ENCODE measurements around the gene UBE2G2. TPM values are rescaled to one million over a fixed set of nuclear protein-coding genes. Genes with fewer than 3 reads are reported as not detected.

UBE2G2 gene
- total RNA-seq, 2 donors from 2014 or later, result 46.9 to 75.7 TPM

GRCh38 chr21:44790368-44790767, 11.3 kb downstream of the UBE2G2 start:
- H3K27me3 ChIP-seq (replicated peaks; ENCODE audit: insufficient read depth), result no peaks in the 10 kb centered on the region
- no peaks in the 10 kb centered on the region for H3K36me3 ChIP-seq
- H3K9me3 ChIP-seq, result no peaks in the 10 kb centered on the region
- no peak overlapping the region for H3K4me3 ChIP-seq
- H3K27ac ChIP-seq, result no peak overlapping the region
- no peak for DNase-seq (ENCODE audit: low spot score)
- no peaks in the 10 kb centered on the region for H3K4me1 ChIP-seq (replicated peaks)
- WGBS, result 95% methylated on average over 3 of the region's 3 CpGs
- TF ChIP-seq POLR2A (IDR thresholded peaks at IDR 0.05), result no peak
- no peak for TF ChIP-seq POLR2AphosphoS5 (IDR thresholded peaks at IDR 0.05)
- no peak for TF ChIP-seq CTCF (IDR thresholded peaks at IDR 0.05)
- intact Hi-C loops (cut with DNase I), result loop anchor here (5.0 kb wide), 1 partner anchor 278 kb away; no protein-coding TSS in a partner anchor

- no peak overlapping the region for H3K4me3 ChIP-seq
- no peaks in the 10 kb centered on the region for H3K27me3 ChIP-seq (replicated peaks; ENCODE audit: insufficient read depth)
- intact Hi-C loops (cut with DNase I), result loop anchor here (5.0 kb wide), 1 partner anchor 278 kb away; no protein-coding TSS in a partner anchor
- TF ChIP-seq POLR2AphosphoS5 (IDR thresholded peaks at IDR 0.05), result peak; percentile 22
- TF ChIP-seq POLR2A (IDR thresholded peaks at IDR 0.05), result no peak
- no peak for TF ChIP-seq CTCF (IDR thresholded peaks at IDR 0.05)
- WGBS, result 69% methylated on average over 1 of the region's 1 CpG
- DNase-seq (ENCODE audit: low spot score), result no peak
- H3K4me1 ChIP-seq (replicated peaks), result no peaks in the 10 kb centered on the region
- H3K36me3 ChIP-seq, result no peaks in the 10 kb centered on the region
- no peaks in the 10 kb centered on the region for H3K9me3 ChIP-seq
- H3K27ac ChIP-seq, result no peak overlapping the region
These were observed 11.7 kb downstream of the UBE2G2 start for GRCh38 chr21:44789880-44790279.

- DNase-seq (ENCODE audit: low spot score), result peak; percentile 38
- H3K4me3 ChIP-seq, result no peak overlapping the region
- peak; percentile 59 for TF ChIP-seq POLR2AphosphoS5 (IDR thresholded peaks at IDR 0.05)
- TF ChIP-seq POLR2A (IDR thresholded peaks at IDR 0.05), result no peak
- peak overlapping the region; percentile 3 to 34 for H3K27ac ChIP-seq
- no peaks in the 10 kb centered on the region for H3K4me1 ChIP-seq (replicated peaks)
- intact Hi-C loops (cut with DNase I), result no loop called here
- no peaks in the 10 kb centered on the region for H3K9me3 ChIP-seq
- H3K27me3 ChIP-seq (replicated peaks; ENCODE audit: insufficient read depth), result no peaks in the 10 kb centered on the region
- no peaks in the 10 kb centered on the region for H3K36me3 ChIP-seq
- 23% methylated on average over 13 of the region's 13 CpGs for WGBS
These were observed 15.8 kb downstream of the UBE2G2 start for GRCh38 chr21:44785620-44786335.

- 97% methylated on average over 6 of the region's 6 CpGs for WGBS
- Histone ChIP-seq H3K27me3 (replicated peaks; ENCODE audit: insufficient read depth) (no peaks in the 10 kb centered on the region), H3K27ac (peak overlapping the region in 1 of 2 donors; percentile 3), H3K36me3 (no peaks in the 10 kb centered on the region), H3K4me3 (no peak overlapping the region), H3K4me1 (replicated peaks) (no peaks in the 10 kb centered on the region), H3K9me3 (no peaks in the 10 kb centered on the region)
- DNase-seq (ENCODE audit: low spot score), result no peak
- TF ChIP-seq CTCF (IDR thresholded peaks at IDR 0.05) (no peak), POLR2AphosphoS5 (IDR thresholded peaks at IDR 0.05) (no peak), POLR2A (IDR thresholded peaks at IDR 0.05) (no peak)
- intact Hi-C loops (cut with DNase I), result no loop called here
These were observed 16.8 kb downstream of the UBE2G2 start for GRCh38 chr21:44784810-44785209.

GRCh38 chr21:44783020-44783696, 18.5 kb downstream of the UBE2G2 start:
- H3K27me3 ChIP-seq (replicated peaks; ENCODE audit: insufficient read depth), result no peaks in the 10 kb centered on the region
- H3K4me1 ChIP-seq (replicated peaks), result no peaks in the 10 kb centered on the region
- H3K27ac ChIP-seq, result no peak overlapping the region
- no peaks in the 10 kb centered on the region for H3K9me3 ChIP-seq
- intact Hi-C loops (cut with DNase I), result no loop called here
- DNase-seq (ENCODE audit: low spot score), result no peak
- no peak overlapping the region for H3K4me3 ChIP-seq
- H3K36me3 ChIP-seq, result no peaks in the 10 kb centered on the region
- 85% methylated on average over 5 of the region's 5 CpGs for WGBS
- TF ChIP-seq CTCF (IDR thresholded peaks at IDR 0.05) (no peak), POLR2A (IDR thresholded peaks at IDR 0.05) (no peak), POLR2AphosphoS5 (IDR thresholded peaks at IDR 0.05) (no peak)

All from prostate gland (tissue), 2 donors.